HepG2 (cell line): ENCODE data around the gene TSC22D2. TPM values are rescaled to one million over a fixed set of nuclear protein-coding genes. Genes with fewer than 3 reads are reported as not detected.

Source experiments
- ATAC-seq: fragments of 200-7000 bp; cut with Tn5 transposase; 3 replicates; pipeline ENCODE4 v1.9.1; 2020; ENCODE audit warnings: mild to moderate bottlenecking, moderate library complexity
- BruUV-seq: library from RNA; stranded (reverse); fragments of 400-500 nt; replicated peaks from 2 replicates; lab custom pipeline; 2021; lab: Mats Ljungman, UMichigan
- CTCF ChIA-PET: fragments of 300-600 bp; formaldehyde crosslinking; extraction: SDS; loops from one replicate; lab custom pipeline; 2021; ENCODE audit warnings: low total read pairs, inconsistent platforms, low intra/inter-chr PET ratio; lab: Yijun Ruan, JAX
- POLR2A ChIA-PET: fragments of 350-600 bp; sonication (Branson Sonifier 250); formaldehyde crosslinking; loops from one replicate; lab custom pipeline; 2020; ENCODE audit warnings: antibody characterized with exemption, inconsistent platforms; lab: Yijun Ruan, JAX
- DNase-seq: peaks from one replicate; pipeline ENCODE4 v3.0.0-alpha.2; 2015; ENCODE audit warnings: low spot score
- FAIRE-seq: peaks from 3 replicates; lab custom pipeline; 2011; peaks lifted over from hg19 to GRCh38; lab: Jason Lieb, UNC
- H2AFZ ChIP-seq: one replicate; pipeline ENCODE4 v1.6.1; 2011; ENCODE audit warnings: low read length, inconsistent platforms
- H3K27ac ChIP-seq: fragments of 300-600 bp; 3 replicates; pipeline ENCODE4 v1.8.0; 2011; ENCODE audit warnings: mixed run types, mild to moderate bottlenecking, mixed read lengths, low read length, inconsistent platforms; ENCODE audit not compliant: insufficient read depth; ENCODE audit errors: extremely low read length
- H3K27me3 ChIP-seq, 2 experiments: fragments of 200-600 bp in 1 of 2; 2 replicates in 1 of 2; 3 replicates in 1 of 2; pipeline versions ENCODE4 v1.6.0 to v1.8.0; 2011; ENCODE audit warnings: low read length in 2 of 2, mild to moderate bottlenecking in 2 of 2, moderate library complexity in 2 of 2, inconsistent platforms in 1 of 2; ENCODE audit not compliant: insufficient read depth in 2 of 2, control insufficient read depth in 1 of 2
- H3K36me3 ChIP-seq, 2 experiments: fragments of 200-600 bp in 1 of 2; replicated peaks in 1 of 2; 2 replicates in 1 of 2; 3 replicates in 1 of 2; pipeline versions ENCODE4 v1.5.1 to v1.8.0; 2011; ENCODE audit warnings: low read length in 2 of 2, inconsistent platforms in 1 of 2; ENCODE audit not compliant: insufficient read depth in 2 of 2, control insufficient read depth in 1 of 2
- H3K4me1 ChIP-seq: 2 replicates; pipeline ENCODE4 v1.5.1; 2012; ENCODE audit warnings: low read length, inconsistent platforms; ENCODE audit not compliant: insufficient read depth
- H3K4me2 ChIP-seq: 2 replicates; pipeline ENCODE4 v1.6.0; 2011; ENCODE audit warnings: low read depth, low read length, inconsistent platforms
- H3K4me3 ChIP-seq, 3 experiments: fragments of 200-600 bp in 1 of 3; sonication (generic), shearing (Covaris generic) in 1 of 3; replicated peaks in 1 of 3; 2 replicates each; pipeline ENCODE4 v1.5.1; 2011 to 2016; ENCODE audit warnings: low read length in 3 of 3, inconsistent platforms in 2 of 3, low read depth in 2 of 3, mild to moderate bottlenecking in 2 of 3, control low read depth in 1 of 3, mixed read lengths in 1 of 3; ENCODE audit not compliant: insufficient read depth in 1 of 3
- H3K79me2 ChIP-seq: one replicate; pipeline ENCODE4 v1.6.1; 2011; ENCODE audit warnings: low read length, inconsistent platforms; ENCODE audit not compliant: insufficient read depth
- H3K9ac ChIP-seq: 2 replicates; pipeline ENCODE4 v1.6.0; 2011; ENCODE audit warnings: mild to moderate bottlenecking, low read depth, low read length, inconsistent platforms; ENCODE audit not compliant: insufficient read depth
- H3K9me3 ChIP-seq: 2 replicates; pipeline ENCODE4 v1.5.1; 2012; ENCODE audit warnings: mild to moderate bottlenecking, low read length
- H4K20me1 ChIP-seq: 2 replicates; pipeline ENCODE4 v1.6.0; 2011; ENCODE audit warnings: inconsistent platforms, mild to moderate bottlenecking, low read length, moderate library complexity; ENCODE audit not compliant: insufficient read depth
- CSRNP2 ChIP-seq: sonication (generic); formaldehyde crosslinking; conservative IDR thresholded peaks from 2 replicates; pipeline ENCODE4 v1.8.0; 2022; ENCODE audit warnings: low read depth, missing genetic modification reagents
- DMTF1 ChIP-seq: sonication (generic); formaldehyde crosslinking; IDR thresholded peaks from 2 replicates; pipeline ENCODE4 v1.4.0; 2020; ENCODE audit warnings: mild to moderate bottlenecking, missing genetic modification reagents
- NCOA1 ChIP-seq: sonication (generic); formaldehyde crosslinking; IDR thresholded peaks from 2 replicates; pipeline ENCODE4 v1.9.0; 2021; ENCODE audit warnings: missing genetic modification reagents
- TFDP1 ChIP-seq: IDR thresholded peaks from 2 replicates; pipeline ENCODE4 v1.6.1; 2016; ENCODE audit warnings: missing compliant biosample characterization, missing genetic modification reagents, borderline replicate concordance
- ZNF274 ChIP-seq: sonication (generic); formaldehyde crosslinking; IDR thresholded peaks from 2 replicates; pipeline ENCODE4 v1.5.1; 2020; ENCODE audit warnings: mild to moderate bottlenecking, missing genetic modification reagents
- ZNF335 ChIP-seq: sonication (generic); formaldehyde crosslinking; IDR thresholded peaks from 2 replicates; pipeline ENCODE4 v1.4.0; 2020; ENCODE audit warnings: missing genetic modification reagents
- ZNF556 ChIP-seq: sonication (generic); formaldehyde crosslinking; IDR thresholded peaks from 2 replicates; pipeline ENCODE4 v1.4.0; 2020; ENCODE audit warnings: mild to moderate bottlenecking, missing genetic modification reagents, borderline replicate concordance
- ZNF615 ChIP-seq: sonication (generic); formaldehyde crosslinking; IDR thresholded peaks from 2 replicates; pipeline ENCODE4 v1.5.0; 2020; ENCODE audit warnings: mild to moderate bottlenecking, missing genetic modification reagents, borderline replicate concordance
- WGBS: methylation state at CpG from one replicate; pipeline ENCODE4 v1.1.6; 2017; ENCODE audit warnings: low lambda C conversion rate; 5-methylcytosine and 5-hydroxymethylcytosine counted together
- in situ Hi-C: cut with HindIII; loops from 2 replicates; pipeline ENCODE4 v1.10.0; 2017; ENCODE audit warnings: low pct_unique_long_range_greater_than_20kb; ENCODE audit not compliant: extremely low pct_ligation_motif_present
- intact Hi-C: fragments of 100-400 bp; cut with micrococcal nuclease; formaldehyde crosslinking; loops from one replicate; pipeline ENCODE4 v1.10.0; 2022; ENCODE audit not compliant: unreplicated experiment
- polyA plus RNA-seq, 8 experiments: library from polyadenylated mRNA; depleted of rRNA in 3 of 8; stranded (reverse) in 7 of 8; unstranded in 1 of 8; fragments of >200 nt; fragmentation: Illumina TruSeq in 4 of 8; extraction: Trizol in 4 of 8; gene quantifications; 2 replicates each; pipeline versions ENCODE4 v1.2.1 to v1.2.3, GENCODE V29; 2011 to 2016; ENCODE audit warnings: low read depth in 4 of 8, missing spikeins in 1 of 8, mixed read lengths in 1 of 8; ENCODE audit not compliant: insufficient read depth in 1 of 8
- total RNA-seq, 5 experiments: library from RNA; depleted of rRNA; stranded (reverse); fragments of >200 nt; fragmentation: Illumina TruSeq; extraction: Trizol; gene quantifications; 2 replicates each; pipeline ENCODE4 v1.2.3, GENCODE V29; 2016; ENCODE audit warnings: low read depth in 1 of 5

Gene TSC22D2
- total and polyA plus RNA-seq, 2 of the 13 experiments (the other 11 are each of a cell fraction or from before 2014, with no cell fraction given), result 4.6 to 8.2 TPM

- Histone ChIP-seq H2AFZ (no peak overlapping the region), H3K27ac (no peak overlapping the region), H3K36me3 (no peaks in the 10 kb centered on the region), H3K79me2 (no peaks in the 10 kb centered on the region), H3K4me3 (no peak overlapping the region), H3K4me2 (no peak overlapping the region), H3K9me3 (no peaks in the 10 kb centered on the region), H3K4me1 (no peaks in the 10 kb centered on the region), H4K20me1 (no peaks in the 10 kb centered on the region), H3K27me3 (0 out of 5 replicates have a peak, but pooled peaks cover 0 to 3% of the 10 kb centered on the region in 2 experiments), H3K9ac (no peak overlapping the region)
- ChIA-PET POLR2A (no interaction called here), CTCF (no interaction called here)
- WGBS, result 13% methylated on average over 4 of the region's 4 CpGs
- in situ Hi-C loops (no loop called here), intact Hi-C loops (no loop called here)
- DNase-seq, result no peak
- no peak for TF ChIP-seq DMTF1 (CRISPR knock-in tag)
- TF ChIP-seq TFDP1 (CRISPR knock-in tag), result no peak
- TF ChIP-seq ZNF615 (CRISPR knock-in tag), result no peak
- no peak for TF ChIP-seq ZNF556
- no peak for TF ChIP-seq ZNF335 (CRISPR knock-in tag)
- TF ChIP-seq CSRNP2 (CRISPR knock-in tag), result no peak
- TF ChIP-seq ZNF274 (CRISPR knock-in tag), result no peak
- no peak for TF ChIP-seq NCOA1
- no peak for FAIRE-seq
- no peak for ATAC-seq
- BruUV-seq, result no TSS peak
Measured at GRCh38 chr3:150511122-150511821, 103.2 kb downstream of the TSC22D2 start.
